ENCODE measurements around the gene MOB1A. TPM values are rescaled to one million over a fixed set of nuclear protein-coding genes. Genes with fewer than 3 reads are reported as not detected.
A peak's percentile ranks its signal among the peaks of the same experiment; 100 is the strongest.

The MOB1A gene
- total RNA-seq, 1 donor from 2014 or later = 94.6 TPM

GRCh38 chr2:74148457-74149246, 30.0 kb downstream of the MOB1A start:
- H3K4me1 Mint-ChIP-seq = no peaks in the 10 kb centered on the region
- no peak for TF ChIP-seq CTCF (conservative IDR thresholded peaks at IDR 0.05)
- no peaks in the 10 kb centered on the region for H3K36me3 Mint-ChIP-seq (ENCODE audit: low read depth)
- H3K27me3 Mint-ChIP-seq (ENCODE audit: low read depth) = no peaks in the 10 kb centered on the region
- H3K9me3 Mint-ChIP-seq = no peaks in the 10 kb centered on the region
- no peak overlapping the region for H3K27ac Mint-ChIP-seq (ENCODE audit: unreplicated experiment)
- H3K4me3 Mint-ChIP-seq = no peak overlapping the region
- no peak for DNase-seq (ENCODE audit: low read depth, low spot score)

- TF ChIP-seq CTCF (conservative IDR thresholded peaks at IDR 0.05) = peak; percentile 72
- DNase-seq (ENCODE audit: low read depth, low spot score) = peak; percentile 85
- Mint-ChIP-seq H3K9me3 (no peaks in the 10 kb centered on the region), H3K27ac (ENCODE audit: unreplicated experiment) (no peak within 1 kb of the TSS), H3K27me3 (ENCODE audit: low read depth) (no peaks in the 10 kb centered on the region), H3K4me3 (no peak within 1 kb of the TSS), H3K36me3 (ENCODE audit: low read depth) (no peaks in the 10 kb centered on the region), H3K4me1 (no peaks in the 10 kb centered on the region)
These were observed 30.8 kb downstream of the MOB1A start, which contains the start of gene BOLA3 for GRCh38 chr2:74147727-74148456. Gene BOLA3, minus strand, starts transcription at chr2:74147912. Its CDS starts 38 bp downstream, at chr2:74147874.

GRCh38 chr2:74146929-74147726, 31.6 kb downstream of the MOB1A start:
- H3K27me3 Mint-ChIP-seq (ENCODE audit: low read depth) = no peaks in the 10 kb centered on the region
- no peak for DNase-seq (ENCODE audit: low read depth, low spot score)
- no peak overlapping the region for H3K4me3 Mint-ChIP-seq
- H3K4me1 Mint-ChIP-seq = no peaks in the 10 kb centered on the region
- H3K9me3 Mint-ChIP-seq = no peaks in the 10 kb centered on the region
- H3K36me3 Mint-ChIP-seq (ENCODE audit: low read depth) = peaks cover 2% of the 10 kb centered on the region
- no peak for TF ChIP-seq CTCF (conservative IDR thresholded peaks at IDR 0.05)
- H3K27ac Mint-ChIP-seq (ENCODE audit: unreplicated experiment) = no peak overlapping the region

- Mint-ChIP-seq H3K27ac (ENCODE audit: unreplicated experiment) (no peak overlapping the region), H3K36me3 (ENCODE audit: low read depth) (peaks cover 2% of the 10 kb centered on the region), H3K4me3 (peak overlapping the region; percentile 12), H3K27me3 (ENCODE audit: low read depth) (no peaks in the 10 kb centered on the region), H3K9me3 (no peaks in the 10 kb centered on the region), H3K4me1 (no peaks in the 10 kb centered on the region)
- peak; percentile 36 for TF ChIP-seq CTCF (conservative IDR thresholded peaks at IDR 0.05)
- DNase-seq (ENCODE audit: low read depth, low spot score) = no peak
These were observed 36.3 kb downstream of the MOB1A start for GRCh38 chr2:74142340-74142739.

GRCh38 chr2:74138600-74139323, 39.9 kb downstream of the MOB1A start:
- no peaks in the 10 kb centered on the region for H3K9me3 Mint-ChIP-seq
- no peak for DNase-seq (ENCODE audit: low read depth, low spot score)
- peaks cover 2% of the 10 kb centered on the region for H3K36me3 Mint-ChIP-seq (ENCODE audit: low read depth)
- H3K4me3 Mint-ChIP-seq = no peak overlapping the region
- no peak overlapping the region for H3K27ac Mint-ChIP-seq (ENCODE audit: unreplicated experiment)
- peak; percentile 34 for TF ChIP-seq CTCF (conservative IDR thresholded peaks at IDR 0.05)
- H3K27me3 Mint-ChIP-seq (ENCODE audit: low read depth) = no peaks in the 10 kb centered on the region
- no peaks in the 10 kb centered on the region for H3K4me1 Mint-ChIP-seq
